ENCODE data around the gene RFPL1.

DNA sequence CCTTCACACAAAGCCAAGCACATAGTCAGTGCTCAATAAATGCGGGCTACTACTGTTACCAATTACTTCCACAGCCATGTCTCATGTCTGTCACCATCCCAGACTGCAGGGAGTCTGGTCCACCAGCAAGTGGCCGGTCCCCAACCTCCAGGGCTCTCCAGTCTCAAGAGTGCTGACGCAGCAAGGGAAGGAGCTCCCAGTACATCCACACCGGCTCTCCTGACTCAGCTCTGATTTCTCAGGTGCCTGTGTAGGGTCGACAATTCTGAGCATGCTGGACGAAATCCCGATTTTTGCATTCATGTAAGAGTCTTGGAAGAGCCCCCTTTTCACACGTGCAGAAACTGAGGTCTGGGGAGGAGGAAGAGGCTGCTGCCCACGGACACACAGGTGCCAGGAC is 31.4 kb downstream of the RFPL1 start:
- TF ChIP-seq, protein P1, sequence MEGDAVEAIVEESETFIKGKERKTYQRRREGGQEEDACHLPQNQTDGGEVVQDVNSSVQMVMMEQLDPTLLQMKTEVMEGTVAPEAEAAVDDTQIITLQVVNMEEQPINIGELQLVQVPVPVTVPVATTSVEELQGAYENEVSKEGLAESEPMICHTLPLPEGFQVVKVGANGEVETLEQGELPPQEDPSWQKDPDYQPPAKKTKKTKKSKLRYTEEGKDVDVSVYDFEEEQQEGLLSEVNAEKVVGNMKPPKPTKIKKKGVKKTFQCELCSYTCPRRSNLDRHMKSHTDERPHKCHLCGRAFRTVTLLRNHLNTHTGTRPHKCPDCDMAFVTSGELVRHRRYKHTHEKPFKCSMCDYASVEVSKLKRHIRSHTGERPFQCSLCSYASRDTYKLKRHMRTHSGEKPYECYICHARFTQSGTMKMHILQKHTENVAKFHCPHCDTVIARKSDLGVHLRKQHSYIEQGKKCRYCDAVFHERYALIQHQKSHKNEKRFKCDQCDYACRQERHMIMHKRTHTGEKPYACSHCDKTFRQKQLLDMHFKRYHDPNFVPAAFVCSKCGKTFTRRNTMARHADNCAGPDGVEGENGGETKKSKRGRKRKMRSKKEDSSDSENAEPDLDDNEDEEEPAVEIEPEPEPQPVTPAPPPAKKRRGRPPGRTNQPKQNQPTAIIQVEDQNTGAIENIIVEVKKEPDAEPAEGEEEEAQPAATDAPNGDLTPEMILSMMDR (IDR thresholded peaks at IDR 0.05), result no peak
- TF ChIP-seq POLR2A (IDR thresholded peaks at IDR 0.05) (no peak), EP300 (IDR thresholded peaks at IDR 0.05) (no peak)

All from upper lobe of left lung (tissue), 4 donors.